Right forelimb (tissue), 1 donor: ENCODE data around the gene COL26A1.
"Not testable (repeated sequence)": the region's sequence is repeated elsewhere in the genome, so short reads cannot be mapped to it uniquely, and the experiment has no call there.

Experiments used
- DNase-seq: peaks from one replicate; pipeline ENCODE4 v3.0.0-alpha.2; 2018

COL26A1 gene

GRCh38 chr7:101362334-101363195, at the start of gene COL26A1:
COL26A1 (plus strand) TSS chr7:101362875; CDS start chr7:101363033, 158 bp downstream.
- peak; percentile 65 for DNase-seq

GRCh38 chr7:101315336-101315735, 47.3 kb upstream of the COL26A1 start:
- DNase-seq: no peak

- no peak for DNase-seq
Measured at GRCh38 chr7:101319401-101319800, 43.3 kb upstream of the COL26A1 start.

GRCh38 chr7:101321491-101322401, 40.9 kb upstream of the COL26A1 start, which contains the start of gene IFT22:
IFT22 (minus strand) TSS chr7:101321812; CDS start chr7:101321709, 103 bp downstream.
- DNase-seq: peak; percentile 94

- no peak for DNase-seq
Measured at GRCh38 chr7:101328159-101328558, 34.5 kb upstream of the COL26A1 start.

- no peak for DNase-seq
Measured at GRCh38 chr7:101330011-101330484, 32.6 kb upstream of the COL26A1 start.

GRCh38 chr7:101332026-101332425, 30.6 kb upstream of the COL26A1 start:
- DNase-seq: no peak

- no peak for DNase-seq
Measured at GRCh38 chr7:101333912-101334311, 28.8 kb upstream of the COL26A1 start.

- DNase-seq: no peak
Measured at GRCh38 chr7:101340379-101340778, 22.3 kb upstream of the COL26A1 start.

GRCh38 chr7:101342892-101343291, 19.8 kb upstream of the COL26A1 start:
- no peak for DNase-seq

GRCh38 chr7:101347477-101347876, 15.2 kb upstream of the COL26A1 start:
- DNase-seq: no peak

- not testable (repeated sequence) for DNase-seq
Measured at GRCh38 chr7:101348456-101349067, 14.1 kb upstream of the COL26A1 start.

GRCh38 chr7:101349300-101349699, 13.4 kb upstream of the COL26A1 start:
- not testable (repeated sequence) for DNase-seq

GRCh38 chr7:101352920-101353308, 9.8 kb upstream of the COL26A1 start:
- no peak for DNase-seq

GRCh38 chr7:101357433-101357832, 5.2 kb upstream of the COL26A1 start:
- no peak for DNase-seq

- peak; percentile 51 for DNase-seq
Measured at GRCh38 chr7:101363196-101363733, 590 bp downstream of the COL26A1 start.

- peak; percentile 78 for DNase-seq
Measured at GRCh38 chr7:101363734-101364374, 1.2 kb downstream of the COL26A1 start.

GRCh38 chr7:101365956-101366355, 3.3 kb downstream of the COL26A1 start:
- DNase-seq: no peak

- no peak for DNase-seq
Measured at GRCh38 chr7:101367676-101368075, 5.0 kb downstream of the COL26A1 start.

- DNase-seq: no peak
Measured at GRCh38 chr7:101368422-101369165, 5.9 kb downstream of the COL26A1 start.

GRCh38 chr7:101370836-101371235, 8.2 kb downstream of the COL26A1 start:
- DNase-seq: no peak
